Panc1 (cell line): ENCODE data around the gene FKBP10. TPM values are rescaled to one million over a fixed set of nuclear protein-coding genes. Genes with fewer than 3 reads are reported as not detected.
"Not testable (repeated sequence)": the region's sequence is repeated elsewhere in the genome, so short reads cannot be mapped to it uniquely, and the experiment has no call there.

Experiments
- ATAC-seq: fragments of 200-7000 bp; cut with Tn5 transposase; 2 replicates; pipeline ENCODE4 v1.9.1; 2020; ENCODE audit warnings: mild to moderate bottlenecking, moderate library complexity
- BruUV-seq: library from RNA; stranded (reverse); fragments of 400-500 nt; replicated peaks from 2 replicates; lab custom pipeline; 2021; lab: Mats Ljungman, UMichigan
- CTCF ChIA-PET: fragments of 300-600 bp; sonication (Branson Sonifier 250); formaldehyde crosslinking; loops from one replicate; lab custom pipeline; 2022; ENCODE audit warnings: antibody characterized with exemption; lab: Charles Lee
- POLR2A ChIA-PET: fragments of 300-600 bp; sonication (Branson Sonifier 250); formaldehyde crosslinking; loops from one replicate; lab custom pipeline; 2022; ENCODE audit warnings: antibody characterized with exemption; lab: Charles Lee
- DNase-seq: peaks from one replicate; pipeline ENCODE4 v3.0.0-alpha.2; 2010; ENCODE audit warnings: low read depth, low spot score
- H3K27ac ChIP-seq: 2 replicates; pipeline ENCODE4 v1.5.1; 2011; ENCODE audit warnings: mild to moderate bottlenecking, low read length, inconsistent platforms
- H3K27me3 ChIP-seq: fragments of 200-500 bp; sonication (Bioruptor generic); 2 replicates; pipeline ENCODE4 v1.6.0; 2014; ENCODE audit warnings: low read length, inconsistent platforms; ENCODE audit not compliant: control insufficient read depth, insufficient read depth
- H3K36me3 ChIP-seq: fragments of 200-500 bp; sonication (Bioruptor generic); 2 replicates; pipeline ENCODE4 v1.5.1; 2014; ENCODE audit warnings: inconsistent platforms, mild to moderate bottlenecking, low read length, moderate library complexity; ENCODE audit not compliant: control insufficient read depth, insufficient read depth
- H3K4me1 ChIP-seq: 2 replicates; pipeline ENCODE4 v1.5.1; 2011; ENCODE audit warnings: inconsistent platforms, mild to moderate bottlenecking, low read length, moderate library complexity; ENCODE audit not compliant: control insufficient read depth, insufficient read depth
- H3K4me3 ChIP-seq, 2 experiments: 2 replicates each; pipeline ENCODE4 v1.5.1; 2011 to 2012; ENCODE audit warnings: low read depth in 2 of 2, low read length in 2 of 2, mild to moderate bottlenecking in 2 of 2, inconsistent platforms in 1 of 2, moderate library complexity in 1 of 2
- H3K9me3 ChIP-seq: fragments of 200-500 bp; sonication (Bioruptor generic); 2 replicates; pipeline ENCODE4 v1.5.1; 2014; ENCODE audit warnings: low read depth, mild to moderate bottlenecking, inconsistent platforms, low read length, moderate library complexity; ENCODE audit not compliant: control insufficient read depth, insufficient read depth
- POLR2AphosphoS5 ChIP-seq: IDR thresholded peaks from 2 replicates; pipeline ENCODE4 v1.6.1; 2012; ENCODE audit warnings: mild to moderate bottlenecking, low read depth, low read length, moderate library complexity
- SIN3A ChIP-seq: IDR thresholded peaks from 2 replicates; pipeline ENCODE4 v1.6.1; 2012; ENCODE audit warnings: low read depth, mild to moderate bottlenecking, low read length, moderate library complexity, borderline replicate concordance; ENCODE audit not compliant: insufficient read depth
- TCF7L2 ChIP-seq: IDR thresholded peaks from 2 replicates; pipeline ENCODE4 v1.6.1; 2011; ENCODE audit warnings: mild to moderate bottlenecking, low read depth, low read length, inconsistent platforms
- in situ Hi-C: cut with HindIII; loops from 2 replicates; pipeline ENCODE4 v1.10.0; 2016; ENCODE audit warnings: low sequenced_read_pairs, low pct_unique_long_range_greater_than_20kb
- intact Hi-C: fragments of 100-400 bp; cut with micrococcal nuclease; formaldehyde crosslinking; loops from one replicate; pipeline ENCODE4 v1.10.0; 2022; ENCODE audit not compliant: unreplicated experiment
- total RNA-seq: library from RNA; stranded (reverse); gene quantifications from one replicate; pipeline ENCODE4 v1.2.1, GENCODE V29; 2021; ENCODE audit not compliant: unreplicated experiment
- TF ChIP-seq, protein P1 (sequence below): fragments of 450-650 bp; IDR thresholded peaks from 2 replicates; pipeline ENCODE4 v1.5.1; 2017; ENCODE audit warnings: mild to moderate bottlenecking
- TF ChIP-seq, protein P2 (sequence below), 2 experiments: IDR thresholded peaks; 2 replicates each; pipeline ENCODE4 v1.6.1; 2011 to 2012; ENCODE audit warnings: low read depth in 2 of 2, control low read depth in 1 of 2, low read length in 1 of 2, mild to moderate bottlenecking in 1 of 2, moderate library complexity in 1 of 2; ENCODE audit not compliant: insufficient read depth in 1 of 2

Gene FKBP10
- total RNA-seq, 1 experiment from 2014 or later: 190 TPM

DNA sequence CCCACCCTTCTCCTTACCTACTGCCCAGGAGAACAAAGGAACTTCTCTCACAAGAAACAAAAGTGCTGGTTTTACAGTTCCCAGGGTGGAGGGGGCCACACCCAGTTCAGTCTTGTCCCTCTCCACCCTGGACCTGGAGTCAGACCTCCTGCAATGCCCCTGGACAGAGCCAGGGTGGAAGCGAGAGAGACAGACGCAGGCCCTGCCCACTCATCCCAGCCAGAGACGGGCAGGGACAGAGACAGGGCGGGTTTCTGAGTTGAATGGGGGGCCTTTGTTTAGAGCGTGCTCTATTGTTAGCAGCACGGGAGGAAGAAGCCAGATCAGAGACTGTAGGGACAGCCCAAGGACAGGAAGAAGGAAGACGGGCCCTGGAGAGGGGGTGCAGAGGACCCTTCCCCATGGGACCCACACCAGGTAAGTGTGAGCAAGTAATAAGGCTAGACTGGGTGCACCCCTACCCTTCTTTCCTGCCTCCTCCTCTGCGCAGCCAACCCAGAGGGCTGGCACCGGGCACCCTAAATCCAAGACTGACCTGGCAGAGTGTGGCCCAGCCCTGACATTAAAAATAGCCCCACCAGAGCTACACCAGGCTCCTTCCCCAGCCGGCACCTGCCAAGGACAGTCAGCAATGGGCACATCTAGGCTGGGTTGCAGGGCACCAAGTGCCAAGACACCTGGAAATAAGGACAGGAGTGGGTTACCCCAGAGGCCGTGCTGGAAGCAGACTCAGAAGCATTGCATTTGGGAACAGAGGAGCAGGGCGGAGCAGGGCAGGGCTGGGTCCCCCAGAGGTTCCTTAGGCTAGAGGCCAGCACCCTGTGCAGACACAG, 37.2 kb upstream of the FKBP10 start:
- DNase-seq (no peak), ATAC-seq (no peak)
- ChIA-PET CTCF (interaction anchor here (0.5 kb wide), 1 partner anchor 88 kb away, joined by 5 read pairs; no protein-coding TSS in a partner anchor), POLR2A (no interaction called here)
- Histone ChIP-seq H3K4me1 (peaks cover 58% of the 10 kb centered on the region), H3K4me3 (no peak overlapping the region), H3K9me3 (no peaks in the 10 kb centered on the region), H3K27ac (peak overlapping the region; percentile 67), H3K36me3 (no peaks in the 10 kb centered on the region), H3K27me3 (no peaks in the 10 kb centered on the region)
- intact Hi-C loops (no loop called here), in situ Hi-C loops (no loop called here)
- TF ChIP-seq POLR2AphosphoS5: no peak
- TF ChIP-seq, protein P1, sequence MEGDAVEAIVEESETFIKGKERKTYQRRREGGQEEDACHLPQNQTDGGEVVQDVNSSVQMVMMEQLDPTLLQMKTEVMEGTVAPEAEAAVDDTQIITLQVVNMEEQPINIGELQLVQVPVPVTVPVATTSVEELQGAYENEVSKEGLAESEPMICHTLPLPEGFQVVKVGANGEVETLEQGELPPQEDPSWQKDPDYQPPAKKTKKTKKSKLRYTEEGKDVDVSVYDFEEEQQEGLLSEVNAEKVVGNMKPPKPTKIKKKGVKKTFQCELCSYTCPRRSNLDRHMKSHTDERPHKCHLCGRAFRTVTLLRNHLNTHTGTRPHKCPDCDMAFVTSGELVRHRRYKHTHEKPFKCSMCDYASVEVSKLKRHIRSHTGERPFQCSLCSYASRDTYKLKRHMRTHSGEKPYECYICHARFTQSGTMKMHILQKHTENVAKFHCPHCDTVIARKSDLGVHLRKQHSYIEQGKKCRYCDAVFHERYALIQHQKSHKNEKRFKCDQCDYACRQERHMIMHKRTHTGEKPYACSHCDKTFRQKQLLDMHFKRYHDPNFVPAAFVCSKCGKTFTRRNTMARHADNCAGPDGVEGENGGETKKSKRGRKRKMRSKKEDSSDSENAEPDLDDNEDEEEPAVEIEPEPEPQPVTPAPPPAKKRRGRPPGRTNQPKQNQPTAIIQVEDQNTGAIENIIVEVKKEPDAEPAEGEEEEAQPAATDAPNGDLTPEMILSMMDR: no peak
- TF ChIP-seq, protein P2, sequence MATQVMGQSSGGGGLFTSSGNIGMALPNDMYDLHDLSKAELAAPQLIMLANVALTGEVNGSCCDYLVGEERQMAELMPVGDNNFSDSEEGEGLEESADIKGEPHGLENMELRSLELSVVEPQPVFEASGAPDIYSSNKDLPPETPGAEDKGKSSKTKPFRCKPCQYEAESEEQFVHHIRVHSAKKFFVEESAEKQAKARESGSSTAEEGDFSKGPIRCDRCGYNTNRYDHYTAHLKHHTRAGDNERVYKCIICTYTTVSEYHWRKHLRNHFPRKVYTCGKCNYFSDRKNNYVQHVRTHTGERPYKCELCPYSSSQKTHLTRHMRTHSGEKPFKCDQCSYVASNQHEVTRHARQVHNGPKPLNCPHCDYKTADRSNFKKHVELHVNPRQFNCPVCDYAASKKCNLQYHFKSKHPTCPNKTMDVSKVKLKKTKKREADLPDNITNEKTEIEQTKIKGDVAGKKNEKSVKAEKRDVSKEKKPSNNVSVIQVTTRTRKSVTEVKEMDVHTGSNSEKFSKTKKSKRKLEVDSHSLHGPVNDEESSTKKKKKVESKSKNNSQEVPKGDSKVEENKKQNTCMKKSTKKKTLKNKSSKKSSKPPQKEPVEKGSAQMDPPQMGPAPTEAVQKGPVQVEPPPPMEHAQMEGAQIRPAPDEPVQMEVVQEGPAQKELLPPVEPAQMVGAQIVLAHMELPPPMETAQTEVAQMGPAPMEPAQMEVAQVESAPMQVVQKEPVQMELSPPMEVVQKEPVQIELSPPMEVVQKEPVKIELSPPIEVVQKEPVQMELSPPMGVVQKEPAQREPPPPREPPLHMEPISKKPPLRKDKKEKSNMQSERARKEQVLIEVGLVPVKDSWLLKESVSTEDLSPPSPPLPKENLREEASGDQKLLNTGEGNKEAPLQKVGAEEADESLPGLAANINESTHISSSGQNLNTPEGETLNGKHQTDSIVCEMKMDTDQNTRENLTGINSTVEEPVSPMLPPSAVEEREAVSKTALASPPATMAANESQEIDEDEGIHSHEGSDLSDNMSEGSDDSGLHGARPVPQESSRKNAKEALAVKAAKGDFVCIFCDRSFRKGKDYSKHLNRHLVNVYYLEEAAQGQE (IDR thresholded peaks at IDR 0.05; ENCODE audit: insufficient read depth in 1 of 2, low read depth in 2 of 2, low read length in 1 of 2): no peak
- no peak for TF ChIP-seq SIN3A
- TF ChIP-seq TCF7L2: no peak
- BruUV-seq: no TSS peak

DNA sequence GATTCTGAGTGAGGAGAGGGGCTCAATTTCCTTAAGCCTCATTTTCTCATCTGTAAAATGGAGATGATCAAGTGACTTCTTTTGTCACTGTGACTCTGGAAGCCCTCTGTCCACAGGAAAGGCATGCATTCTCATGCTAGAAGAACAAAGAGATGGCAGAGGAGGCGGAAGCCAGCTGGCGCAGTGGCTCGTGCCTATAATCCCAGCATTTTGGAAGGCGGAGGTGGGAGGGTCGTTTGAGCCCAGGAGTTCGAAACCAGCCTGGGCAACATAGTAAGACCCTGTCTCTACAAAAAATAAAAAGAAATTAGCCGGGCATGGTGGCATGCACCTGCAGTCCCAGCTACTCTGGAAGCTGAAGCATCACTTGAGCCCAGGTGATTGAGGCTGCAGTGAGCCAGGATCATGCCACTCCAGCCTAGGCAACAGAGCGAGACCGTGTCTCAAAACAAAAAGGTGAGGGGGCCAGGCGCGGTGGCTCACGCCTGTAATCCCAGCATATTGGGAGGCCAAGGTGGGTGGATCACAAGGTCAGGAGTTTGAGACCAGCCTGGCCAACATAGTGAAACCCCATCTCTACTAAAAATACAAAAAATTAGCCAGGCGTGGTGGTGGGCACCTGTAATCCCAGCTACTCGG, 36.4 kb upstream of the FKBP10 start:
- H3K27ac ChIP-seq: peak overlapping the region; percentile 94
- POLR2A ChIA-PET, H3K27me3 ChIP-seq, DNase-seq, ATAC-seq, intact Hi-C loops, H3K4me3 ChIP-seq, H3K36me3 ChIP-seq, in situ Hi-C loops, H3K9me3 ChIP-seq, BruUV-seq: not testable (repeated sequence)
- CTCF ChIA-PET: interaction anchor here (0.5 to 1.1 kb wide), 3 partner anchors 23 to 87 kb away, joined by 3 to 5 read pairs (median 4); no protein-coding TSS in a partner anchor
- H3K4me1 ChIP-seq: peaks cover 61% of the 10 kb centered on the region
